GDM1 (cell line): ENCODE measurements around the gene GRHL3.

Experiments used
- DNase-seq: peaks from one replicate; lab custom pipeline; 2025; lab: John Stamatoyannopoulos, UW

Gene GRHL3

GRCh38 chr1:24374891-24375786, 56.0 kb downstream of the GRHL3 start:
- DNase-seq = no peak

- DNase-seq = no peak
These were observed 60.7 kb downstream of the GRHL3 start for GRCh38 chr1:24379733-24380315.

- DNase-seq = no peak
These were observed 61.4 kb downstream of the GRHL3 start for GRCh38 chr1:24380508-24380907.

- no peak for DNase-seq
These were observed 62.1 kb downstream of the GRHL3 start for GRCh38 chr1:24381256-24381655.

- no peak for DNase-seq
These were observed 63.0 kb downstream of the GRHL3 start for GRCh38 chr1:24382165-24382577.

- no peak for DNase-seq
These were observed 64.3 kb downstream of the GRHL3 start for GRCh38 chr1:24383381-24383940.

- DNase-seq = no peak
These were observed 65.3 kb downstream of the GRHL3 start for GRCh38 chr1:24384251-24385090.

- DNase-seq = no peak
These were observed 66.2 kb downstream of the GRHL3 start for GRCh38 chr1:24385160-24385940.

- no peak for DNase-seq
These were observed 67.1 kb downstream of the GRHL3 start for GRCh38 chr1:24386241-24386640.

GRCh38 chr1:24386931-24387330, 67.8 kb downstream of the GRHL3 start:
- no peak for DNase-seq

GRCh38 chr1:24387636-24388175, 68.5 kb downstream of the GRHL3 start:
- no peak for DNase-seq

- DNase-seq = no peak
These were observed 69.3 kb downstream of the GRHL3 start for GRCh38 chr1:24388331-24388885.

- DNase-seq = no peak
These were observed 70.1 kb downstream of the GRHL3 start for GRCh38 chr1:24389231-24389678.

GRCh38 chr1:24390924-24391782, 72.0 kb downstream of the GRHL3 start:
- DNase-seq = peak; percentile 34

- DNase-seq = peak; percentile 28
These were observed 72.9 kb downstream of the GRHL3 start for GRCh38 chr1:24391882-24392603.

- DNase-seq = no peak
These were observed 73.4 kb downstream of the GRHL3 start for GRCh38 chr1:24392604-24392946.

- no peak for DNase-seq
These were observed 74.0 kb downstream of the GRHL3 start for GRCh38 chr1:24392982-24393650.

- no peak for DNase-seq
These were observed 74.7 kb downstream of the GRHL3 start for GRCh38 chr1:24393892-24394291.

GRCh38 chr1:24400065-24400464, 80.9 kb downstream of the GRHL3 start:
- DNase-seq = no peak
